Tibial artery (tissue), 4 donors: ENCODE measurements around the gene PTPN9.
"Not testable (repeated sequence)": the region's sequence is repeated elsewhere in the genome, so short reads cannot be mapped to it uniquely, and the experiment has no call there.

Source experiments
- DNase-seq, 2 donors: peaks; one replicate each; pipeline ENCODE4 v3.0.0-alpha.2; 2019
- H3K27ac ChIP-seq, 2 donors: fragments of 200-600 bp; sonication (generic) in 1 of 2; 1 replicate in 1 of 2; 2 replicates in 1 of 2; pipeline ENCODE4 v1.5.1; 2018 to 2019; ENCODE audit warnings: mild to moderate bottlenecking in 1 of 2
- H3K27me3 ChIP-seq, 2 donors: fragments of 200-600 bp; sonication (generic) in 1 of 2; one replicate each; pipeline versions ENCODE4 v1.5.1 to v1.6.0; 2016 to 2019
- H3K36me3 ChIP-seq, 3 donors: fragments of 200-600 bp; sonication (generic) in 2 of 3; one replicate each; pipeline ENCODE4 v1.5.1; 2016 to 2019; ENCODE audit warnings: mild to moderate bottlenecking in 2 of 3
- H3K4me1 ChIP-seq, 4 donors: fragments of 200-600 bp; sonication (generic) in 2 of 4; 1 replicate in 3 of 4; 2 replicates in 1 of 4; pipeline ENCODE4 v1.5.1; 2016 to 2019
- H3K4me3 ChIP-seq, 2 donors: fragments of 200-600 bp; sonication (generic) in 1 of 2; 1 replicate in 1 of 2; 2 replicates in 1 of 2; pipeline ENCODE4 v1.5.1; 2018 to 2019; ENCODE audit warnings: mild to moderate bottlenecking in 2 of 2
- H3K9me3 ChIP-seq, 3 donors: fragments of 200-600 bp; sonication (generic) in 1 of 3; one replicate each; pipeline ENCODE4 v1.5.1; 2016 to 2019
- intact Hi-C: fragments of 100-400 bp; cut with DNase I; formaldehyde crosslinking; loops from one replicate; pipeline ENCODE4 v1.15.0; 2023; ENCODE audit warnings: low total_unique reads
- TF ChIP-seq, protein P1 (sequence below), 2 experiments: fragments of 200-600 bp in 1 of 2; fragments of 450-650 bp in 1 of 2; IDR thresholded peaks; one replicate each; pipeline ENCODE4 v1.5.1; 2017 to 2019; ENCODE audit warnings: antibody characterized with exemption in 2 of 2, mild to moderate bottlenecking in 1 of 2, moderate library complexity in 1 of 2

Gene PTPN9

DNA sequence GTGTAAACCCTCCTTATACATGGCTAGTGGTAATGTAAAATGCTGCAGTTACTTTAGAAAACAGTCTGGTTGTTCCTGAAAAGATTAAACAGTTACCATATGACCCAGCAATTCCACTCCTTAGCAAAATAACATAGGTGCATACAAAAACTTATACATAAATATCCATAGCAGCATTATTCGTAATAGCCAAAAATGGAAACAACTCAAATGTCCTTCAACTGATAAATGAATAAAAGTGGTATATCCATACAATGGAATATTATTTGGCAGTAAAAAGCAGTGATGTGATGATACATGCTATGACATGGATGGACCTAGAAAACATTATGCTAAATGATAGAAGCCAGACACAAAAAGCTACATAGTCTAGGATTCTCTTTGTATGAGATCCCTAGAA, 96.0 kb downstream of the PTPN9 start:
- intact Hi-C loops = no loop called here
- no peak overlapping the region for H3K4me3 ChIP-seq
- no peak for DNase-seq
- TF ChIP-seq, protein P1, sequence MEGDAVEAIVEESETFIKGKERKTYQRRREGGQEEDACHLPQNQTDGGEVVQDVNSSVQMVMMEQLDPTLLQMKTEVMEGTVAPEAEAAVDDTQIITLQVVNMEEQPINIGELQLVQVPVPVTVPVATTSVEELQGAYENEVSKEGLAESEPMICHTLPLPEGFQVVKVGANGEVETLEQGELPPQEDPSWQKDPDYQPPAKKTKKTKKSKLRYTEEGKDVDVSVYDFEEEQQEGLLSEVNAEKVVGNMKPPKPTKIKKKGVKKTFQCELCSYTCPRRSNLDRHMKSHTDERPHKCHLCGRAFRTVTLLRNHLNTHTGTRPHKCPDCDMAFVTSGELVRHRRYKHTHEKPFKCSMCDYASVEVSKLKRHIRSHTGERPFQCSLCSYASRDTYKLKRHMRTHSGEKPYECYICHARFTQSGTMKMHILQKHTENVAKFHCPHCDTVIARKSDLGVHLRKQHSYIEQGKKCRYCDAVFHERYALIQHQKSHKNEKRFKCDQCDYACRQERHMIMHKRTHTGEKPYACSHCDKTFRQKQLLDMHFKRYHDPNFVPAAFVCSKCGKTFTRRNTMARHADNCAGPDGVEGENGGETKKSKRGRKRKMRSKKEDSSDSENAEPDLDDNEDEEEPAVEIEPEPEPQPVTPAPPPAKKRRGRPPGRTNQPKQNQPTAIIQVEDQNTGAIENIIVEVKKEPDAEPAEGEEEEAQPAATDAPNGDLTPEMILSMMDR (IDR thresholded peaks at IDR 0.05) = no peak
- peaks cover 7 to 38% (median 36%) of the 10 kb centered on the region in 3 donors for H3K36me3 ChIP-seq
- H3K9me3 ChIP-seq = no peaks in the 10 kb centered on the region
- H3K27ac ChIP-seq = no peak overlapping the region
- no peaks in the 10 kb centered on the region for H3K27me3 ChIP-seq
- no peaks in the 10 kb centered on the region for H3K4me1 ChIP-seq

DNA sequence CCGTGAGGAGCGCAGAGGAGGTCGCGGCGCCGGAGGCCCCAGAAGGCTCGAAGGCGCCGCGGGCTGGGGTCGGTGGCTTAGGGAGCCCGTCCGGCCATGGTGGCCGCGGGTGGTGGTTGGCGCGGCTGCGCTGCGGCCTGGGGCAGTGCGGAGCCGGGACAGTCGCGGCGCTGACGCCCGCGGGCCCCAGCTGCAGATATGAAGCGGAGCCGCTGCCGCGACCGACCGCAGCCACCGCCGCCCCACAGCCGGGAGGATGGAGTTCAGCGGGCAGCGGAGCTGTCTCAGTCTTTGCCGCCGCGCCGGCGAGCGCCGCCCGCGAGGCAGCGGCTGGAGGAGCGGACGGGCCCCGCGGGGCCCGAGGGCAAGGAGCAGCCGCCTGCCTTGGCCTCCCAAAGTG, 98.7 kb downstream of the PTPN9 start:
- DNase-seq, H3K9me3 ChIP-seq, H3K27me3 ChIP-seq, H3K27ac ChIP-seq, H3K4me1 ChIP-seq, H3K4me3 ChIP-seq, intact Hi-C loops: not testable (repeated sequence)
- peaks cover 7 to 46% (median 44%) of the 10 kb centered on the region in 3 donors for H3K36me3 ChIP-seq

DNA sequence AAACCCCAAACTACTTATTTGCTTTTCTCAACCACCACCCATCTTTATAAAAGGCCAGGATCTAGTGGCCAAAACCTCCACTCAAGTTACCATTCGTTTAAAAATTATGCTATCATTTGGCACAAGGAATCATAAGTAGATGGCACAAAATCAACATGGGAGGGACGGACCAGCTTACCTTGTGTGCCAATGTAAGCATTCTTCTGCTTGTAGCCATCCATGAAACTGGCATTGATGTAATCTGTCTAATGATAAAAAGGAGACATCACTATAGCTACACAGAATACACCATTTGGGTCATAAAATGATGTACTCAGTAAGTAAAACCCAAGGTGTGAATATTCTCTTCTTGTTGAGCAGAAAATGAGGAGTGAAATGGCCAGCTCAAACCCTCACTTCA, 99.4 kb downstream of the PTPN9 start:
- Histone ChIP-seq H3K4me3 (no peak overlapping the region), H3K36me3 (peaks cover 7 to 52% (median 46%) of the 10 kb centered on the region in 3 donors), H3K4me1 (no peaks in the 10 kb centered on the region), H3K27me3 (no peaks in the 10 kb centered on the region), H3K27ac (no peak overlapping the region), H3K9me3 (no peaks in the 10 kb centered on the region)
- intact Hi-C loops = no loop called here
- TF ChIP-seq, protein P1 (IDR thresholded peaks at IDR 0.05) = no peak
- no peak for DNase-seq

DNA sequence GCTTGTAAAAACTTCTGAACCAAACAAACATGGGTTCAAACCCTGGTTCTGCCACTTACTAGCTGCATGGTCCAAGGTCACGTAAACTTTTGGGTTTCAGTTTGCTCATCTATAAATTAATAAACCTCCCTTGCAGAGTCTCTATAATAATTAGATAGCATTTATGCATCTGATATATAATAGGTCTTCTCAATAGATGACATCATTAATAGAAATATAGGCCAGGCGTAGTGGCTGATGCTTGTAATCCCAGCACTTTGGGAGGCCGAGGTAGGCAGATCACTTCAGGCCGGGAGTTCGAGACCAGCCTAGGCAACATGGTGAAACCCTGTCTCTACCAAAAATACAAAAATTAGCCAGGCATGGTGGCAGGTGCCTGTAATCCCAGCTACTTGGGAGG, 102.0 kb downstream of the PTPN9 start:
- DNase-seq, H3K4me1 ChIP-seq: not testable (repeated sequence)

GRCh38 chr15:75468913-75469598, 110.1 kb downstream of the PTPN9 start:
- H3K27ac ChIP-seq = no peak overlapping the region
- intact Hi-C loops = no loop called here
- DNase-seq = no peak
- H3K4me3 ChIP-seq = no peak overlapping the region
- no peaks in the 10 kb centered on the region for H3K9me3 ChIP-seq
- H3K27me3 ChIP-seq = no peaks in the 10 kb centered on the region
- no peaks in the 10 kb centered on the region for H3K4me1 ChIP-seq
- TF ChIP-seq, protein P1 (IDR thresholded peaks at IDR 0.05) = no peak
- H3K36me3 ChIP-seq = peaks cover 33 to 73% (median 69%) of the 10 kb centered on the region in 3 donors

More for the DNA sequence above, 102.0 kb downstream of the PTPN9 start:
- intact Hi-C loops, H3K27ac ChIP-seq, H3K27me3 ChIP-seq, H3K4me3 ChIP-seq, H3K9me3 ChIP-seq: not testable (repeated sequence)
- peaks cover 11 to 60% (median 50%) of the 10 kb centered on the region in 3 donors for H3K36me3 ChIP-seq

DNA sequence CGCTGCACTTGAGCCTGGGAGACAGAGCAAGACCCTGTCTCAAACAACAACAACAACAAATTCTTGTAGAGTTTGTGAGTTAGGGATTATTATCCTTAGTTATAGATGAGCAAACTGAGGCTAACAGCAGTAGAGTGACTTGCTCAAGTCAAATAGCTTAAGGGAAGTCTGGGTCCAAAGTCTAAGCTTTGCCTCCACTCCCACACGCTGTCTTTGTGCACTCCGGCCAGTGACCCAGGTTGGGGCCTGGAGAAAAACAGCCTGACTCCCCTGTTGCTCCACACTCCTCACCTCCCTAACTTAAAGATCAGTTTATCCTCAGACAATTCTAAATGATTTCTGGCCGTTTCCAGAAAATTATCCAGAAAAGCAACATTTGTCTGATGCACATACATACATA, 118.5 kb downstream of the PTPN9 start:
- no peak overlapping the region for H3K4me3 ChIP-seq
- DNase-seq = no peak
- TF ChIP-seq, protein P1 (IDR thresholded peaks at IDR 0.05) = no peak
- no peaks in the 10 kb centered on the region for H3K27me3 ChIP-seq
- peaks cover 0 to 27% (median 12%) of the 10 kb centered on the region in 4 donors for H3K4me1 ChIP-seq
- no peak overlapping the region for H3K27ac ChIP-seq
- intact Hi-C loops = no loop called here
- H3K9me3 ChIP-seq = no peaks in the 10 kb centered on the region
- no peaks in the 10 kb centered on the region for H3K36me3 ChIP-seq
